Measurements from ENCODE around the gene DNAAF1.
A peak's percentile ranks its signal among the peaks of the same experiment; 100 is the strongest.

The DNAAF1 gene

DNA sequence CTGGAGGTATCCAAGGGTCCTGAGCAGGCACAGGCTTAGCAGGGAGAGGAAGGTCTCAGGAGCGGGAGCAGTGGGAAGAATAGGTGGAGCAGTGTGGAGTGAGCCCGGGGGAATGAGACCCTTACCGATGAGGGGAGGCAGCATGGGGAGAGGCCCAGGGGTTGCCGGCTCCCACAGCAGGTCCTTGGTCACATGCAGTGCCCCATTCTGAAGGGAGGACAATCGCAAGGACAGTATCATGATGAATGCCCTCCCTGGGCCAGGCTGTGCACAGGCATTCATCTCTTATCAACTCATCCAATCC is 38.4 kb downstream of the DNAAF1 start:
- TF ChIP-seq, protein P1, sequence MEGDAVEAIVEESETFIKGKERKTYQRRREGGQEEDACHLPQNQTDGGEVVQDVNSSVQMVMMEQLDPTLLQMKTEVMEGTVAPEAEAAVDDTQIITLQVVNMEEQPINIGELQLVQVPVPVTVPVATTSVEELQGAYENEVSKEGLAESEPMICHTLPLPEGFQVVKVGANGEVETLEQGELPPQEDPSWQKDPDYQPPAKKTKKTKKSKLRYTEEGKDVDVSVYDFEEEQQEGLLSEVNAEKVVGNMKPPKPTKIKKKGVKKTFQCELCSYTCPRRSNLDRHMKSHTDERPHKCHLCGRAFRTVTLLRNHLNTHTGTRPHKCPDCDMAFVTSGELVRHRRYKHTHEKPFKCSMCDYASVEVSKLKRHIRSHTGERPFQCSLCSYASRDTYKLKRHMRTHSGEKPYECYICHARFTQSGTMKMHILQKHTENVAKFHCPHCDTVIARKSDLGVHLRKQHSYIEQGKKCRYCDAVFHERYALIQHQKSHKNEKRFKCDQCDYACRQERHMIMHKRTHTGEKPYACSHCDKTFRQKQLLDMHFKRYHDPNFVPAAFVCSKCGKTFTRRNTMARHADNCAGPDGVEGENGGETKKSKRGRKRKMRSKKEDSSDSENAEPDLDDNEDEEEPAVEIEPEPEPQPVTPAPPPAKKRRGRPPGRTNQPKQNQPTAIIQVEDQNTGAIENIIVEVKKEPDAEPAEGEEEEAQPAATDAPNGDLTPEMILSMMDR (IDR thresholded peaks at IDR 0.05; ENCODE audit: control extremely low read depth, extremely low read depth, low read depth, missing control alignments): no peak
- POLR2A ChIA-PET: no interaction called here
- CTCF ChIA-PET: interaction anchor here (1.2 to 2.1 kb wide), 2 partner anchors 13 to 96 kb away, joined by 3 to 5 read pairs; no protein-coding TSS in a partner anchor
- DNase-seq (ENCODE audit: extremely low spot score): no peak

DNA sequence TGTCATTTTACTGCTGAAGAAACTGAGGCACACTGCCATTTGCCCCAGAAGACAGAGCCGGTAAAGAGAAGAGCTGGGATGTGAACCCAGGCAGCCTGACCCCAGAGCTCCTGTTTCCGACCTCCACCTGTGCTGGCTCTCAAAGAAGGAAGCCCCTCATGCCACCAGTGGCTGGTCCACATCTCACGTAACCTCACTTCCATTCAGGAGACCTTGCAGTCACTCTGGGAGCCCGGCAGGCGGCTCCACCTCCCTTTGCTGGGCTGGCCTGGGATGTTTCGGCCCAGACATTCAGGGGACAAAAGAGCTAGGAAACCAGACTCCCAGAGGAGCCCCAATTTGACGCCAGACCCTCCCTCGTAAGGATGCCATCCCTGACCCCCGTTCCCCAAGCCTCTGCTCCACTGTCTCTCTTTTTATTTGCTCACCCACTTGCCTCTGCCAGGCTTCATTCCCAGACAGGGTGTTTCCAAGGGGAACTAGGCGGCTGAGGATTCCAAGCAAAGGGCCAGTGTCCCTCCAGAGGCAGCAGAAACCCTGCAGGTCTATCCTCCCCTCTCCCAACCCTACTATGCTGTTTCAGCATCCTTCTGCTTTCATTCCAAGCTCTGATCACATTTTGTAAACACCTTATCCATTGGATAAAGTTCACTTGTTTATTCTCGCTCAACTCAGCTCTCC is 38.9 kb downstream of the DNAAF1 start:
- ChIA-PET POLR2A (no interaction called here), CTCF (interaction anchor here (1.2 to 2.1 kb wide), 4 partner anchors 8 to 96 kb away, joined by 3 to 5 read pairs (median 3); partner anchors contain the start of gene MBTPS1)
- DNase-seq (ENCODE audit: extremely low spot score): no peak
- TF ChIP-seq, protein P1 (IDR thresholded peaks at IDR 0.05; ENCODE audit: control extremely low read depth, extremely low read depth, low read depth, missing control alignments): no peak

DNA sequence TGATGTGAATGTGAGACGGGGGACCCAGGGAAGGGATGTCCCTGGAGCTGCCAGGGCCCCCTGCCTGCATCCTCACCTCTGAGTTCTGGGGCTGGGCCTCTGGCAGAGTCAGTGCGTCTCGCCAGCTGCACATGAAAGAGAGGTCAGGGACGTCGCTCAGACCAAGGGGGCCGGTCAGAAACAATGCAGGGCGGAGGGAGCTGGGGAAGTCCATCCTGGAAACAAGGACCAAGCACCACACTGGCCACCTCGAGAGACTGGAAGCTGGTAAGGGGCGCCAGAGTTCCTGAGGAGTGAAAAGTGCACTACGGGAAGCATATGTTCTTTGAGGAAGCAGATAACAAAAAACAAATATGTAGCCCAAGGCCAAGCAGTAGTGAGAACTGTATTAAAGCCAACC is 39.7 kb downstream of the DNAAF1 start:
- DNase-seq (ENCODE audit: extremely low spot score): no peak
- POLR2A ChIA-PET: no interaction called here
- CTCF ChIA-PET: interaction anchor here (1.4 to 2.1 kb wide), 3 partner anchors 9 to 68 kb away, joined by 3 to 5 read pairs (median 3); partner anchors contain the start of gene MBTPS1
- TF ChIP-seq, protein P1 (IDR thresholded peaks at IDR 0.05; ENCODE audit: control extremely low read depth, extremely low read depth, low read depth, missing control alignments): no peak

DNA sequence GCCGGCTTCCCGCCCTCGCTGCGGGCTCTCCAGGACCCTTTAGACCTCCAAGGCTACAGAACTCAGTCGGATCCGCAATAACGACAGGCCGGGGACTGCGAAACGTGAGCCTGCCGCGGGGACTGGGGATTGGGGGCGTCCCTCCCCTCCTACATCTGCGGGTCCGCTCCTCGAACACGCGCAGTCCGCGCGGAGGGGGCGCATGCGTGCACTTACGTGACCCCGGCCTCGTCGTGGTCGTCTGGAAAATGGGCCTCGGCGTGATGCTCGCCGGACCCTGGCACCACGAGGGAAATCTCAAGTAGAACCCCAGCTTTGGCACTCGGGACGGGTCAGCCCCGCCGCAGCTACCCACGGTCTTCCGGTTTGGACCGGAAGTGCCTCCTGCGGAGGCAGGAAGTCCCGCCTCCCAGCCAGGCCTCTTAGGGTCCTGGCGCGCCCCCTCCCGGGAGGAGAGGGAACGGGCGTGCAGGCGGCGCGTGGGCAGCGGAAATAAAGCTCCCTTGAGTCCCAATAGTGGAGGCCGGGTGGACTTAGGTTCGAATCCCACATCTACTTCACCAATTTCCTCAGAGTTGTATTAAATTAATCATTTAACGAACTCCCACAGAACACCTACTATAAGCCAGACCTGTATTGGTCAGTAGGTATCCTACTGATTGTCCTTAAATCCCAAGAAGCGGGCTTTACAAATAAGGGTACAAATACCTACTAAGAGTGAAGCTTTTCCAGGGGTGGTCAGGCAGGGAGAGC is 41.8 kb downstream of the DNAAF1 start, which contains the start of gene TAF1C:
Gene TAF1C (minus strand): TSS at position 373 of the 753 bp plus-strand sequence. CDS start 2,069 bp downstream, outside the sequence.
- CTCF ChIA-PET: interaction anchor here (0.6 to 4.7 kb wide), 65 partner anchors 9 to 552 kb away, joined by 3 to 155 read pairs (median 4); partner anchors contain the start of genes DNAAF1, HSDL1, MBTPS1 and OSGIN1
- DNase-seq (ENCODE audit: extremely low spot score): peak; percentile 99
- POLR2A ChIA-PET: interaction anchor here (0.8 kb wide), 1 partner anchor 70 kb away, joined by 4 read pairs; the partner anchor contains the start of gene MBTPS1
- TF ChIP-seq, protein P1 (IDR thresholded peaks at IDR 0.05; ENCODE audit: control extremely low read depth, extremely low read depth, low read depth, missing control alignments): peak; percentile 99

DNA sequence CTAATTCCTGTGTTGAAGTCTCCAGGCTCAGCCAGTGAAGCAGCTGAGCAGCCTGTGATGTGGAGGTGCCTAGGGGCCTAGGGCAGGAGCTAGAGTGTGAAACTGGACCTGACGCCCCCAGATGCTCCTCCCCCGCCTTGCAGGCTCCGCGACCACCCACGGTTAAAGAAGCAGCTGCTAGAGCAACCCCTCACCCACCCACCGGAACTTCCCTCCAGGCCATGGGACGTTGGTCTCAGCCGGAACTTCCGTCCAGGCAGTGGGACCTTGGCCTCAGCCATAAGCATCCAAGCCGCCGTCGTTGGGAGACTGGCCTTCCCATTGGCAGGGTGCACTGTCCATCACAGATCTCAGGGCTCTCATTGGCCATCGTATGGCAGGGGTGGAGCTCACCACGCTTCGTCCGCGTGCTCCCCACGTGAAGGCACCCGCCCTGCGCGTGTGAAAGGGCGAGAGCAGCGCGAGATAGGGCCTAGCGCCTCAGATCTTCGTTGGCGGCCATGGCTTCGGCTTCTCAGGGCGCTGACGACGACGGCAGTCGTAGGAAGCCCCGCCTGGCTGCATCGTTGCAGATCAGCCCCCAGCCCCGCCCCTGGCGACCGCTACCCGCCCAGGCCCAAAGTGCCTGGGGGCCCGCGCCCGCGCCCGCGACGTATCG is 45.8 kb downstream of the DNAAF1 start, which contains the start of gene ADAD2:
Gene ADAD2 (plus strand): TSS at position 427 of the 658 bp plus-strand sequence. CDS start 74 bp downstream, at position 501.
- ChIA-PET POLR2A (no interaction called here), CTCF (interaction anchor here (1.0 kb wide), 1 partner anchor 107 kb away, joined by 3 read pairs; no protein-coding TSS in a partner anchor)
- TF ChIP-seq, protein P1 (IDR thresholded peaks at IDR 0.05; ENCODE audit: control extremely low read depth, extremely low read depth, low read depth, missing control alignments): no peak
- DNase-seq (ENCODE audit: extremely low spot score): no peak

DNA sequence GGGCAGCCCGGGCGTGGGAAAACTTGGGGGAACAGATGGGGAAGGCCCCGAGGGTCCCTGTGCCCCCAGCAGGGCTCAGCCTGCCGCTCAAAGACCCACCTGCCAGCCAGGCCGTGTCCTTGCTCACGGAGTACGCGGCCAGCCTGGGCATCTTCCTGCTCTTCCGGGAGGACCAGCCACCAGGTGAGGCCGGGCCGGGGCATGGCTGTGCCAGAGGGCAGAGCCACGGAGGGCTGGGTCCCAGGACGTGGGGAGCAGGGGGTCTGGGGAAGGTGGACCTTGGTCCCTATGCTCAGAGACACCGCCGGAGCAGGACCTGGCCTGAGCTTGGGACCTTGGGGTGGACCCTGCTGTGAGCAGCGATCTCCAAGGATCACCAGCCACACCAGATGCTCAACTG is 46.4 kb downstream of the DNAAF1 start:
- POLR2A ChIA-PET: no interaction called here
- DNase-seq (ENCODE audit: extremely low spot score): no peak
- CTCF ChIA-PET: no interaction called here
- TF ChIP-seq, protein P1 (IDR thresholded peaks at IDR 0.05; ENCODE audit: control extremely low read depth, extremely low read depth, low read depth, missing control alignments): no peak
